GM12891 (cell line): Measurements from ENCODE around the gene KCTD10.

Source experiments
- POLR2A ChIP-seq: IDR thresholded peaks from 2 replicates; pipeline ENCODE4 v1.6.1; 2011; ENCODE audit warnings: low read depth, low read length, control low read depth
- POLR2AphosphoS5 ChIP-seq: IDR thresholded peaks from 2 replicates; pipeline ENCODE4 v1.6.1; 2011; ENCODE audit warnings: low read depth, low read length, control low read depth
- POU2F2 ChIP-seq: IDR thresholded peaks from 2 replicates; pipeline ENCODE4 v1.6.1; 2011; ENCODE audit warnings: low read depth, mild to moderate bottlenecking, control low read depth, low read length, moderate library complexity
- TAF1 ChIP-seq: IDR thresholded peaks from 2 replicates; pipeline ENCODE4 v1.6.1; 2011; ENCODE audit warnings: low read depth, low read length, control low read depth

DNA sequence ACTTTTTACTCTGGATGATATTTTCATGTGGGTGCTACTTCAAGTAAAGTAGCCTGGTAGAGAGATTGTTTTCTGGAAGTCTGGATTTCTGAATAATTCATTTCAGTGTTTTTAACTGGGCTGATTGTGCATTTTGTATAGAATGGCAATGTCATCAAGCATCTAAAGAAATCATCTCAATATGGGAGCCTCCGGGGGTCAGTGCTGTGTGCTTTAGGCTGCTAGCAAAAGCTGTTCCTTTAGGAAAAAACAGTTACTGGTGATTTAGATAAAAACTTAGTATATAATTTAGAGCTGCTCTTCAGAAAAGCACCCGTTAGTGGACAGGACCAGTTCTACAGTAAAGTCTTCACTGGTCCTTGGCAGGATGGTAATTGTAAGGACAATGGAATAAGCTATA, 5.4 kb upstream of the KCTD10 start:
- TF ChIP-seq POLR2A (no peak), TAF1 (no peak), POLR2AphosphoS5 (no peak), POU2F2 (no peak)
